Activated B cell treated with CpG ODN at 0.5 μM for 24 hours (primary cell): ENCODE measurements around the gene RET. TPM values are rescaled to one million over a fixed set of nuclear protein-coding genes. Genes with fewer than 3 reads are reported as not detected.

ENCODE experiments used
- ATAC-seq: fragments of 200-7000 bp; cut with Tn5 transposase; one replicate; pipeline ENCODE4 v1.10.0; 2021; ENCODE audit warnings: low read depth, mild to moderate bottlenecking, moderate library complexity
- CTCF ChIA-PET: fragments of 350-600 bp; sonication (Branson Sonifier 250); formaldehyde crosslinking; loops from one replicate; lab custom pipeline; 2021; ENCODE audit warnings: antibody characterized with exemption; lab: Charles Lee
- POLR2A ChIA-PET: fragments of 350-600 bp; sonication (Branson Sonifier 250); formaldehyde crosslinking; loops from one replicate; lab custom pipeline; 2021; ENCODE audit warnings: antibody characterized with exemption; lab: Charles Lee
- DNase-seq: peaks from one replicate; pipeline ENCODE4 v3.0.0; 2022
- H3K27ac Mint-ChIP-seq: one replicate; pipeline ENCODE4 v1.8.0; 2020; ENCODE audit warnings: mixed read lengths
- H3K27me3 Mint-ChIP-seq: one replicate; pipeline ENCODE4 v1.8.0; 2021; ENCODE audit warnings: mixed read lengths
- H3K36me3 Mint-ChIP-seq: one replicate; pipeline ENCODE4 v1.8.0; 2021; ENCODE audit warnings: low read depth, mixed read lengths
- H3K4me1 Mint-ChIP-seq: one replicate; pipeline ENCODE4 v1.8.0; 2021; ENCODE audit warnings: mixed read lengths
- H3K4me3 Mint-ChIP-seq: one replicate; pipeline ENCODE4 v1.8.0; 2020; ENCODE audit warnings: mild to moderate bottlenecking, mixed read lengths
- H3K9me3 Mint-ChIP-seq: one replicate; pipeline ENCODE4 v1.8.0; 2020; ENCODE audit warnings: mixed read lengths
- CTCF ChIP-seq: fragments of 200-600 bp; IDR thresholded peaks from one replicate; pipeline ENCODE4 v1.8.0; 2022; ENCODE audit warnings: antibody characterized with exemption, mild to moderate bottlenecking
- intact Hi-C: fragments of 100-400 bp; cut with micrococcal nuclease; formaldehyde crosslinking; loops from one replicate; pipeline ENCODE4 v1.15.1; 2024
- total RNA-seq: library from RNA; stranded (reverse); gene quantifications from 2 replicates; pipeline ENCODE4 v1.2.3, GENCODE V29; 2022

Gene RET
- total RNA-seq, 1 donor from 2014 or later: not detected

- ChIA-PET CTCF (interaction anchor here (1.0 kb wide), 1 partner anchor 248 kb away, joined by 3 read pairs; no protein-coding TSS in a partner anchor), POLR2A (no interaction called here)
- H3K9me3 Mint-ChIP-seq: no peaks in the 10 kb centered on the region
- intact Hi-C loops: no loop called here
- no peak overlapping the region for H3K27ac Mint-ChIP-seq
- H3K4me1 Mint-ChIP-seq: peaks cover 5% of the 10 kb centered on the region
- H3K27me3 Mint-ChIP-seq: no peaks in the 10 kb centered on the region
- ATAC-seq: no peak
- DNase-seq: no peak
- no peaks in the 10 kb centered on the region for H3K36me3 Mint-ChIP-seq
- no peak overlapping the region for H3K4me3 Mint-ChIP-seq
- no peak for TF ChIP-seq CTCF
These were observed 38.1 kb downstream of the RET start for GRCh38 chr10:43114743-43115611.

DNA sequence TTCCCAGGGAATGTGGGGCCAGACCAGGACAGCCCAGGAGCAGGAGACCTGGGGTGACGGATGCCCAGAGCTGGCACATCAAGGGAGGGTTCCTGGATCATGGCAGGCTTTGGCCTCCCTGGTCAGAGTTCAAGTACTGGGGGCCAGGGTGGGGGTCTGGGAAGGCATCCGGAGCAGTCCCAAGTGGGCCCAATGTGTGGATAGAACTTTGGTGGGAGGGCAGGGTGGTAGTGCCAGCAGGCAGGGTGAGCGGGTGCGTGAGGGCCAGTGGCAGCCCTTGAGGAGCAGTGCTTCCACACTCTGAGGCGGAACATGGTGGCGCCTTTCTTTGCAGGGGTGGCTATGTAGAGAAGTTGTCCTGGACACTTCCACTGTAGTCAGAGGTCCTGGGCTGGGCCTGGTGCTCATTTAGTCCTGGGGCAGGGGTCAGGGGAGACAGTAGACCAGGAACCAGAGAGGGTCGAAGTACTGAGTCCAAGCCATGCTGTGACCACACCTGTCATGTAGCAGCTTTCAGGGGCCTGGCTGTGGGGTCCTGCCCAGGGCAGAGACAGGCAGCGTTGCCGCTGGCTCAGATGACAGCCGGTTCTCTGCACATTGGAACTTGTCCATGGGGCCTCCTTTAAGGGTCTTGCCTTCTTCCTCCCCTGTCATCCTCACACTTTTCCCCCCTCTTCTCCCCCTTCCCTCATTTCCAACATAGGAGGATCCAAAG is 39.2 kb downstream of the RET start:
- H3K9me3 Mint-ChIP-seq: no peaks in the 10 kb centered on the region
- TF ChIP-seq CTCF: no peak
- no peak overlapping the region for H3K27ac Mint-ChIP-seq
- no peaks in the 10 kb centered on the region for H3K36me3 Mint-ChIP-seq
- ChIA-PET POLR2A (no interaction called here), CTCF (no interaction called here)
- intact Hi-C loops: no loop called here
- DNase-seq (no peak), ATAC-seq (no peak)
- no peaks in the 10 kb centered on the region for H3K27me3 Mint-ChIP-seq
- no peak overlapping the region for H3K4me3 Mint-ChIP-seq
- peaks cover 14% of the 10 kb centered on the region for H3K4me1 Mint-ChIP-seq

DNA sequence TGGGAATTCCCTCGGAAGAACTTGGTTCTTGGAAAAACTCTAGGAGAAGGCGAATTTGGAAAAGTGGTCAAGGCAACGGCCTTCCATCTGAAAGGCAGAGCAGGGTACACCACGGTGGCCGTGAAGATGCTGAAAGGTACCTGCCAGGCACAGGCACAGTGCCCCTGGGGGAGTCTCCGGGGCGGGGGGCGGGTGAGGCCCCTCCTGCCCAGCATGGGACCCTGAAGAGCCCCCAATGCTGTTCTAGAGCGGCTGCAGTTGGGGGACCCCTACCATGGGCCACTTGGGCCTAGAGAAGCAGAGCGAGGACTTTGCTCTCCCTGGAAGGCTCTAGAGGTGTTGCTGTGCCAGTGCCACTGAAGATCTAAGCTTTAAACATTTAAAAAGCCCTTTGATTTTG is 39.7 kb downstream of the RET start:
- CTCF ChIA-PET: no interaction called here
- no peak overlapping the region for H3K27ac Mint-ChIP-seq
- H3K4me3 Mint-ChIP-seq: no peak overlapping the region
- H3K27me3 Mint-ChIP-seq: no peaks in the 10 kb centered on the region
- H3K36me3 Mint-ChIP-seq: no peaks in the 10 kb centered on the region
- peaks cover 19% of the 10 kb centered on the region for H3K4me1 Mint-ChIP-seq
- no peak for ATAC-seq
- no peak for DNase-seq
- POLR2A ChIA-PET: no interaction called here
- intact Hi-C loops: no loop called here
- no peaks in the 10 kb centered on the region for H3K9me3 Mint-ChIP-seq
- no peak for TF ChIP-seq CTCF

DNA sequence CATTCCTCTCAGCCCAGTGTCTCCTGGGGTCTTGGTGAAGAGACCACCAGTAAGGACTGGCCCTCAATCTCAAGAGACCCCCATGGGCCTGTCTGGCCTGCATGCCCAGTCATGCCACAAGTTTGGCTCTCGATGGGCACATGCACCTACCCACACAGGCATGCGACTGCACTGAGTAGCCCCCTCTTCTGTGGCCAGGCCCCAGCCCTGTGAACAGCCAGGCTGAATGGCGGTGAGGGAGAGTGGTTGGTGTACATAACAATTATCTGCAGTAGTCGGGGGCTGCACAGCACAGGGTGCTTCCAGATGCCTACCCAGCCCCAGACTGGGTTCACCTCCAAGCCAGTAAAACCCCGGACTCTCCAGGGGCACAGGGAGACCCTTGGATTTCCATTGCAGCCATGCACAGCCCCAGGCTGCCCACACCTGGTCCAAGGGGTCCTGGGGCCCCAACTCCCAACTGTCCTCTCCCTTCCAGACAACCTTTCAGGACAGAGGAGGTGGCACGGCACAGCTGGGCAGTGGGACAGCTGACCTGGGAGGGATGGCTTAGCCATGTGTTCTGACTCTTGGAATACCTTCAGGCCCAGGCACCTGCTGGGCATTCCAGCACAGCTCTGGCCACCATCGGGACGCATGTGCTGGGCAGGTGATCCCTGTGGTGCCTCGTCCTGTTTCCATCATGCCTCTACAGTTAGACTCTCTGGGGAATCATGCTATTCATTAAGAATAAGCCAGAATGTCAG is 40.3 kb downstream of the RET start:
- ChIA-PET POLR2A (no interaction called here), CTCF (no interaction called here)
- peaks cover 26% of the 10 kb centered on the region for H3K4me1 Mint-ChIP-seq
- intact Hi-C loops: no loop called here
- no peaks in the 10 kb centered on the region for H3K9me3 Mint-ChIP-seq
- H3K36me3 Mint-ChIP-seq: no peaks in the 10 kb centered on the region
- ATAC-seq: no peak
- DNase-seq: no peak
- TF ChIP-seq CTCF: no peak
- no peaks in the 10 kb centered on the region for H3K27me3 Mint-ChIP-seq
- H3K4me3 Mint-ChIP-seq: no peak overlapping the region
- no peak overlapping the region for H3K27ac Mint-ChIP-seq
